HG02642 (cell line): ENCODE data around the gene ABL1.
"Not testable (repeated sequence)": the region's sequence is repeated elsewhere in the genome, so short reads cannot be mapped to it uniquely, and the experiment has no call there.

Experiments
- ATAC-seq: cut with Tn5 transposase; IDR thresholded peaks from one replicate; pipeline ENCODE4 v1.9.1; 2021; ENCODE audit warnings: mild to moderate bottlenecking; ENCODE audit not compliant: unreplicated experiment, poor library complexity

Gene ABL1

DNA sequence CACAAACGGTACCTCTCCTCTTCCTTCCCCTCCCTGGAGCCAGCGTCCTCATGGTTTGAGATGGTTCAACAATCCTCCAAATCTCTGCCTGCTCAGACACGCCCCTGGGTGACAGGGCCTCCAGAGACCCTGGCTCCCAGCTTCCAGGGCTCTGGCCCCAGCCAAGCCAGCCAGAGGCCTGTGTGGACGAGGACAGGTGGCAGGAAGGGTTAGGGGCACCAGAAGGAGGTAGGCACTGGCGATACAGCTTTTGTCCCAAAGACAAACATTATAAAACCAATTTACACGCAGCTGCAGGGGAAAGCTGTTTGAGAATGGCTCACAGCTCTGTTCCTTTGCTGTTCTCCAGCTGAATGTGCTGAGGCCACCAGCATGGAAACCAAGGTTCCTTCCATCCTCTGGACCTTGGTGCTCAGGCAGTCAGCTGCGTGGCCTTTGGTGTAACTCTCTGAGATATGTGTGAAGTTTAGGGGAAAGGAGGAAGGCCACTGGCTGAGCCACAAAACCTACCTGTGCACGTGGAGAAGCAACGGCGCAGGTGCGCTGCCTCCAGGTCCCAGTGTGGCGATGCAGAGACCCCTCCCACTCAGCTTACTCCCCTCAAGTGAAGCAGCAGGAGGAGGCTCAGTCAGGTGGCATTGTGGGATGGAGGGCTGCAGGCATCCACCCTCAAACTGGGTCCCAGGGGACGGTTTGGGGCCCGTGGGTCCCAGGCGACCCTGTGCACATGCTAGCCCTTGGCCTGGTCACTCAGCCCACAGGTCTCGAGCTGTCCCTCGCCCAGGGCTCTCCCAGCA lies 65.8 kb downstream of the ABL1 start:
- ATAC-seq, result no peak

DNA sequence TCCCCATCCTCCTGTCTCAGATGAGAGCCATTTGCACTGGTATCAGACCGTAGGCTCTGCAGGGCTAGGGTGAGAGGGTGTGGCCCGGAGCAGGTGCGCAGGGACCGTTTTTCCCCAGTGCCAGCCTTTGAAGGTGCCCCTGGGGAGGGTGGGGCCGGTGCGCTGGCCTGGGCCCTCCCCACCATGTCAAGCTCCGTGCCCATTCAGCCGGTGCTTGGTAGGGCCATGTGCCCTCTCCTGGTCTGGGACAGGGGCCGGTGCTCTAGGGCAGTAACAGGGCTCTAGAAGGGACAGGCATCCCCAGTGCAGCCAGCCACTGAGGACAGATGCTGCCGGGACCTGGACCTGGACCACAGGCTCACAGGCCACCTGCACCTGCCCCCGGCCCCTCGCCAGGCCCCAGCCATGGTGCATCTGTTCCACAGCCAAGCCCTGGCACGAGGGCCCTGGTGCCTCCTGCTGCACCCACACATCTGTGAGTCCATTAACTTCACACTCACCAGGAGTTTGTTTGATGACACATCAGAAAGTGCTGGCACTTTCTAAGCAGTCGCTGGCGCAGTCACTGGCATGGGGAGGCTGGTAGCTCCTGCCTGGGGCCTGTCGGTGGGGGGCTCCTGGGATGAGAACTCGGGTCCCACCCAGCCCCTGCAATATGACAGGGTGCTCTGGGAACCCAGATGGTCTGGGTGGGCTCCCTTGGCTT lies 66.6 kb downstream of the ABL1 start:
- ATAC-seq, result no peak

DNA sequence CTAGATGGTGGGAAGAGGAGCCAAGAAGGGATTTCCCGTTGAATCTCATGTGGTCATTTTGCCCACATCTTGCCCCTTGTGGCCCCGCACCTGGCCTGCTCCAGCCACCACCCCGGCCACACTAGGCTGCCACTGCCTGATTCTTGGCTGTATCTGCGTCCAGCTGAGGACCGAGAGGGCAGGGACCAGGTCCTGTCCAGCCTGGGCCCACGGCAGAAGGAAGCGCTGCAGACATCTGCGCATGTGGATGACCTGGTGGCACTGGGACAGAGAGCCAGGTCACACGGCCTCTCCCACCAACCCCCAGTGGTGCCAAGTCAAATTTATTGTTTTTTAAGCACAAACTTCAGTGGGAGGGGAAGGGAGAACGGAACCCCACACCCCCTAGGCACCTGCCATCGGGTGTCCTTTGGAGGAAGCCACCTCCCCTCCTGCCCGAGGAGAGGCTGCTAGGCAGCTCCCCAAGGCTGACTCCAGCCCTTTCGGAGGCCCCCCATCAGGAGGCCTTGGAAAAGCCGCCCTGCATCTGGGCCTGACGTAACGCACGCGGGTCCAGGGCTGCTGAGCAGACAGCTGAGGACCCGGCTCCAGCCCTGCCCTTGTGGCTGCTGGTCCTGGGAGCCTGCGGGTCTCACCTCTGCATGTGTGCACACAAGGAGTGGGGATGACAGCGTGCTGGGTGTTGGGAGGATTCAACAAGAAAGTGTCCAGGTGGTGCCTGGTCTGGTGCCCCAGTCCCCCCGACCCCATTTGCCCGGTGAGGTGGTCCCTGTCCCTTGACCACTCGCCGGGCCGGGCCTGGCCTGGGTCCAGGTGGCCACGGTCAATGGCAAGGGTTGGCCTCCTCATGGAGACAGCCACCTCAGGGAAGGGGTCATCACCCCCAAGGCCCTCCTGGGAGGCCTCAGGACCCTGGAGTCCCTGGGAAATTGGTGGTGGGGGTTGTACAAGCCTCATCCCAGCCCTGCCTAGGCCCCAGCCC lies 67.4 kb downstream of the ABL1 start:
- no peak for ATAC-seq

DNA sequence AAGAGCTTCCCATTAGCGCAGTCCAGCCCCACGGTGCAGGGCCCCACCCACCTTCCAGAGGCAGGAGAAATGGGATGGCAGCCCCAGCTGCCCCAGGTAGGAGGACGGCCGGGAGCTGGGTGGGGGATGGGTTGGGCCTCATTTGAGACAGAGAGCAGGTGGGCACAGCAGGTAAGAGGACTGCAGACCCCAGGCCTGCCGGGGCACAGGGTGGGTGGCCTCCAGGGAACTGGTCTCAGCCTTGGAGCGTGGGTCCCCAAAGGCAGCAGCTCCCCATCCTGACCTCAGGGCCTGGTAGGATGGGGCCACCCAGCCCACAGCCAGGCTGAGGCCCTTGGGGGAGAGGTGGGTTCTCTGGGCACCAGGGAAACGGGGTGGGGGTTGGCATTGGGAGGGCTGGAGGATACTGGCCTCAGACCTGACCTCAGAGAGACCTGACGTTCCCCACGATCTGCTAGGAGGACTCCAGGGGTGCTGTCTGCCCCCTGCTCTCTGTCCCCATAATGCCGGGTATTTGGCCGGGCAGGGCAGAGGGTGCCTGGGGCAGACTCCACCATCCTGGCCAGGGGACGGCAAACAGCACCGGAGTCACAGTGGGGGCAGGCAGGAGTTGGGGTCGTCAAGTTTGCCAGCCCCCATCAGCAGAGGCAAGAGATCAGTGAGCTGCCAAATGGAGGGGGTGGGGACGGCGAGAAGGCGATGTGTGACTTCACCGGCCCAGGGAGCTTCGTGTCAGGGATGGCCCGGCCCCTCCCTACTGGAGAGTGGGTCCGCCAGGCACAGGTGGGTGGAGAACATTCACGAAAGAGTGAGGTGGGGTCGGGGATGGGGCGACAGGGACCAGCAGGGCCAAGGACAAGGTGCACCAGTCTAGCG lies 68.4 kb downstream of the ABL1 start:
- ATAC-seq, result no peak

DNA sequence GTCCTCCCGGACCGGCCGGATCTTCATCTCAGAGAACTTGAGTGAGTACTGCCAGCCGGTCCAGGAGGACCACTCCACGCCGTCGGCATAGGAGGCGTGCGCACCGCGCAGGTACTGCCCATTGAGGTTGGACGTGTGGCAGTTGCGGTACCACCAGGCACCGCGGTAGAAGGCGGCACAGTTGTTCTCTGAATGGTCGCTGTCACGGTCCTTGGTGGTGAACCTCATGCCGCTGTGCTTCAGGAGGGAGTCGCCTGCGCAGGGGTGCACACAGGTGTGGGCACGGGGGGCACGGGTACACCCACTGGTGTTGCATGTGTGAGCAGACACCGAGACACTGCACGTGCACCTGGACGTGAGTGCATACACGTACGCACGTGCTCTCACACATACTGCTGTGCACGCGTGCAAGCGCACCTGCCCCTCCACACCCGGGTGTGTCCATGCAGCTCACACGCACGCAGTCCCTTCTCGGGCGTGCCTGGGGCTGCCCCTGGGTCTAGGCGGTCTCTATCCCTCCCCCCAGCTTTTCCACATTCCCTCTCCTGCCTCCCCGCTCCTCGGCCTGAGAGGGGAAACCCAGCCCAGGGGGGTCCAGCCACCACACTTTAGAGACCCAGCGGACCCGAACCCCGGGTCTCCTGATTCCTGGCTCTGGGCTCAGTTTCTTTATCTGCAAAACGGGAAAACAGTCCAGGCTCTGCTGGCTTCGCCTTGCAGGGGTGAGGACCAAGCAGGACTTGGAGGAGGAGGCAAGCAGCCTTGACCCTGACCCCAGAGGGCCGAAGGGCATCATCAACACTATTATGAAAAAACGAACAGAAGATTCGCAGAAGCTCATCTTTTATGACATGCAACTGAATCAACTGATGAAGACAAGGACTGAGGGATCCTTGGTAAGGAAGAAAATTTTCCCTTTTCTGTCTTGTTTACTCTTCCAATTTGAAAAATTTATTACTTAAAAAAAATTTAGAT lies 69.3 kb downstream of the ABL1 start:
- no peak for ATAC-seq

DNA sequence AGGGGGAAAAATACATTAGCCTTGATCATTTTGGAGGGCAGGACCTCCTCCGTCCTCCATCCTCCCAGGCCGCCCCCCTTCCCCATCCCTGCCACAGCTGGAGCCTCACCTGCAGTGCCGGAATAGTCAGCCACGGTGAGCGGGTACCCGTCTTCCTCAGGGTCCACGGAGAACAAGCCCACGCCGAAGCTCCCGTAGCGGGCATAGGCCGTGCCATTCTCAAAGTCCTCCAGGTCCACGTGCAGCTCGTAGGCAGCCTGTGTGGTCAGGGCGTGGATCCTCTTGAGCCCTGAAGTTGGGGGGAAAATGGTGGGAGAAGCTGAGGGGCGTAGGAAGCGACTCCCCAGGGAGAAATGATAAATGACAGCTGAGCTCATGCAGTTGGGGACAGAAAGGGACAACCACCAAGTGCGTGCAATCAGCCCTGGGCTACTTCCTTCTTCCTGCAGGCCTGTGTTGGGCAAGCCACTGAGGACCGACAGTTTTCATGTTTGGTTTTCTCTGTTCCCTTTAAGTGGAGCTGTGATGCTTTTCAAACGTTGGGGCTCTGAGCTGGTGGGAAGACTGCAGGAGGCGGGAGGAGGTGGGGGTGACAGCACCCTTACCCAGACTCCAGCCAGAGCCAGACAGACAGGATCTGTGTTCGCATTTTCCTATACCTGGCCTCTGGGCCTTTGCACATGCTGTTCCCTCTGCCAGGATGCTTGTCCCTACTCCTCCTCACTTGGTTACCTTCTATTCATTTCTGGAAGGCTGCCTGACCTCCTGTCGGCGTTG lies 70.3 kb downstream of the ABL1 start:
- no peak for ATAC-seq

DNA sequence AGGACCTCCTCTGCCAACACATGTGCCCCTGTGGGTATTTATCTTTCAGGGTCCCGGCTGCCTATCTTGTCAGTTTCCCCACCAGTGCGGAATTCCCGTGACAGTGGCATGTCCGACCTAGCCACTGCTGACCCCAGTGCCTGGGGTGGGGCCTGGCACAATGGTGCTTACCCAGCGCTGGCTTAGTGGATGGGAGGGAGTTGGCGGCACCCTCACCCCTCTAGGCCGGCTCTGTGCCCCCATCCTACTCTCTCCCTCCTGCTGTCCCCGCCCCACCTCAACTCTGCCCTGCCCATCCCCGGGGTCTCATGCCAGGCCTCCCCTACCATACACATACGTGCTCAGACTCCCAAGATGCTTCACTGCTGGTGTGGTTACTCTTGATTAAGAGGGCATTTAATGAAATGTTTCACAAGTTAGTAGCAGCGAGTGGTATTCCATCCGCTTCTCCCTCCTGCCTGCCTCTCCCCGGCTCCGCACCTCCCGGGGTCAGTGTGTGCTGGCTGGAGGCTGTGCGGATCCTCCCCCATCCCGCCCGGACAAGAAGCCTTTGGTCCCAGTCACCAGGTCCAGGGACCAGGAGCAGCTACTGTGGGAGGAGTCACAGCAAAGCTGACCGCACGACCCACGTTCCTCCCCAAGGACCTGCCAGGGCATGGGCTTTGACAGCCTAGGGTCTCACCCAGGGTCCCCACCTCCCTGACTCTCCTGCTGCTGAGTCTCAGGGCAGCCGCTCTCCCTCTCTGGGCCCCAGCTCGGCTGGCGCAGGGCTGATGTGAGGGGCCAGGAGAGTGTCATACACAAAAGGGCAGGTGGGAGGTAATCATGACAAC lies 71.1 kb downstream of the ABL1 start:
- no peak for ATAC-seq

DNA sequence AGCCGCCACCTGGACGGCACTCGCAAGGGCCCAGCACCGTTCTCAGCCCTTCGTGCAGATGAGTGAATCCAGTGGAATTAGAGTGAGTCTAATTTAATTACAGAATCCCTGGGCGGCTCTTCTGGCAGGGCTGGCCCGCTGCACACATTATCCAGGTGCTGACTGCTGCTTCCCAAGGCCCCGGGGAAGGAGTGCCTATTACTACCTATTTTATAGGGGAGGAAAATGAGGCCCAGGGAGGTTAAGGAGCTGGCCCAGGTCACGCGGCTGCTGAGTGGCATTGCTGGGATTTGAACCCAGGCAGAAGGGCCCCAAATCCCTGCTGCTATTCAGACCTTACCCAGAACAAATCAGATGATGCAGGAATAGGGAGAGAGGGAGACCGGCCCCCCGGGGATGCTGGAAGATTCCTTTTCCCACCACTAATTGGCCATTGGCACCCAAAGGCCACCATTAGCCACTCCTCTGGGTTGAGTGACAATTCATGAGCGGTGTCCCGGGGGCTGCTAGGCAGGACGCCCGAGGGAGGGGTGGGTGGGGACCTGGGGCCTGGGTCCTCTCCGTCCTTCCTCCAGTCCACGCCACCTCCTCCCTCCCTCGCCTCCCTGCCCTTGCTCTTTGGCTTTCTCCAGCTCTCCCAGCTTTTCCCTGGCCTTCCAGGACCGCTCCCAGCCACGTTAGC lies 71.8 kb downstream of the ABL1 start:
- ATAC-seq, result no peak

DNA sequence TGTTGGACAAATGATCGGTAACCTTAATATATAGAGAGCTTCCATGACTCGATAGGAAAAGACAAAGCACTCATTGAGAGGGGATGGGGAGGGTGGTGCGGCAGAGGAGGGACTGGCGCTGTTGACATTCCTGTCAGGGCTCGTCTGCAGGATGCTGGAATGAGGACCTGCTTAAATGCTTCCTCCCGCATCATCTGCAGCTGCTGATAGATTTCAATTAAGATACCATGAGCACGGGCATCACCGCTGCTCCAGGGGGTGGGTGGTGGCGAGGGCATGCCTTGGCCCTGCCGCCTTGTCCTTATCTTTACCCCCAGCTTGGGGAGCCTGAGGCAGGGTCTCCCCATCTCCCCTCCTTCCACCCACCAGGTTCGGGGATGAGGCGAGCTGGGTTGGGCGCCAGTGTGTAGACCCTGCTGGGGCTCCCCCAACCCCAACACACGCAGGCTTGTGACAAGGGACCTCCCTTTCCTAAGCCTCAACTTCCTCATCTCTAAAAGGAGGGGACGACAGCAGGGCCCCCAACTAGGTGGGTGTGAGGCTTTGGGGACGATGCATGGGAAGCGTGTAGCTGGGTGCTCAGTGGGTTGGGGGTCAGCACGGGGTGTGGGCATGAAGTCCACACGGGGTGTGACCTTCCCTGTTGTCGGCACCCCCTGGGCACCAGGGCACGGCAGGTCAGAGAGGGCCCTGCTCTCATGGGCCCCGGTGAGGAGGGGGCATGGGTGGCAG lies 73.3 kb downstream of the ABL1 start:
- no peak for ATAC-seq

DNA sequence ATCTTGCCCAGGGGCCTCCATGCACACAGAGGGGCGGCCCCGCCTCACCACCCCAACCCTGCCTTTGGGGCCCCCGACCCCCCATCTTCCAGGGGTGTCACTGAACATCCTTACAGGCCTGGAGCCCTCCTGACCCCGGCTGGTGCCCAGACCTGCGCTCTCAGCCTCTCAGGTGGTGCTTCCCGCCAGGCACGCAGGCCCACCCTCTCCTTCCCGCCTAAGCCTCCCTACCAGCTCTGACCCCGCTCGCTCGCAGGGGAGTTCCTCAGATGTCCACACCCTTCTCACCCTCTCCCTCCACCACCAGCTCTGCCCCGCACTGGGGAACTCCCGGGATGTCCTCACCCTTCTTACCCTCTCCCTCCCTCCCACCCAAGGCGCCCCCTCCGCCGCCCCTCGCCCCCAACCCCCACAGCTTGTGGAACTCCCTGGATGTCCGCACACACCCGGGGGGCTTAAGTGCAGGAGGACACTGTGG lies 73.9 kb downstream of the ABL1 start:
- ATAC-seq, result no peak

DNA sequence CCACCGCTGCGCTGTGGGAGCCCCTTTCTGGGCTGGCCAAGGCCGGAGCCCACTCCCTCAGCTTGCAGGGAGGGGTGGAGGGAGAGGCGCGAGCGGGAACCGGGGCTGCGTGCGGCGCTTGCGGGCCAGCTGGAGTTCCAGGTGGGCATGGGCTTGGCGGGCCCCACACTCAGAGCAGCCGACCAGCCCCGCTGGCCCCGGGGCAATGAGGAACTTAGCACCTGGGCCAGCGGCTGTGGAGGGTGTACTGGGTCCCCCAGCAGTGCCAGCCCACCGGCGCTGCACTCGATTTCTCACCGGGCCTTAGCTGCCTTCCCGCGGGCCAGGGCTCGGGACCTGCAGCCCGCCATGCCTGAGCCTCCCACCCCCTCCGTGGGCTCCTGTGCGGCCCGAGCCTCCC lies 75.0 kb downstream of the ABL1 start:
- ATAC-seq, result not testable (repeated sequence)

DNA sequence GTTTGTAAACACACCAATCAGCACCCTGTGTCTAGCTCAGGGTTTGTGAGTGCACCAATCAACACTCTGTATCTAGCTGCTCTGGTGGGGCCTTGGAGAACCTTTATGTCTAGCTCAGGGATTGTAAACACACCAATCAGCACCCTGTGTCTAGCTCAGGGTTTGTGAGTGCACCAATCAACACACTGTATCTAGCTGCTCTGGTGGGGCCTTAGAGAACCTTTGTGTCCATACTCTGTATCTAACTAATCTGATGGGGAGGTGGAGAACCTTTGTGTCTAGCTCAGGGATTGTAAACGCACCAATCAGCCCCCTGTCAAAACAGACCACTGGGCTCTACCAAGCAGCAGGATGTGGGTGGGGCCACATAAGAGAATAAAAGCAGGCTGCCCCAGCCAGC lies 75.6 kb downstream of the ABL1 start:
- ATAC-seq, result not testable (repeated sequence)

DNA sequence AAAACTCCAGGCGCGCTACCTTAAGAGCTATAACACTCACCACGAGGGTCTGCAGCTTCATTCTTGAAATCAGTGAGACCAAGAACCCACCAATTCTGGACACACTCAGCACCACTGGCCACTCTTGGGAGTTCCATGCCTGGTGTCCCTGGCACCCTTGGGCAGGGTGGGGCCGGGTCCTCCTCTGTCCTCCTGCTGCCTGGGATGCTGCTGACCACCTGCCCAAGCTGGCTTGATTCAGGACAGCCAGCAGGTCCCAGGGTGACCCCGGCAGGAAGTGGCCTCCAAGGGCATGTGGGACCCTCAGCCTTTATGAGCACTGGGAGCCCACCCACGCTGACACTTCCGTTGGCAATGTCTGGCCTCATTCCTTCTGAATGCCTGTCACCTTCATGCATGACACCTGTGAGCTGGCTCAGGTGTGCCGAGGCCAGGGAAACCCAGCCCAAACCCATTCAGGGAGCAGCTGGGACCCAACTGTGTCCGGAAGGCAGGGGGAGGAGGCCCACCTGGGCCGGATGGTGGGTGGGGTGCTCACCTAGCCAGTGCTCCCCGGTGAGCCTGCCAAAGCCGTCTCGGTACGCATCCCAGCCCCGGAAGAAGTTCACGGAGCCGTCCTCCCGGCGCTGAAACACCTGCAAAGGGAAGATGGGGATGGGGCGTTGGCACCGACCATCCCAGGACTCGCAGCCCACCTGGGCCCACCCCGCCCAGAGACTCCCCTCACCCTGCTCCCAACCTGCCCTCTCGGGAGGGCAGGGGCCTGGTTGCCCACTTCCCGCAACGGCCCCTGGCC lies 76.4 kb downstream of the ABL1 start:
- ATAC-seq, result no peak

DNA sequence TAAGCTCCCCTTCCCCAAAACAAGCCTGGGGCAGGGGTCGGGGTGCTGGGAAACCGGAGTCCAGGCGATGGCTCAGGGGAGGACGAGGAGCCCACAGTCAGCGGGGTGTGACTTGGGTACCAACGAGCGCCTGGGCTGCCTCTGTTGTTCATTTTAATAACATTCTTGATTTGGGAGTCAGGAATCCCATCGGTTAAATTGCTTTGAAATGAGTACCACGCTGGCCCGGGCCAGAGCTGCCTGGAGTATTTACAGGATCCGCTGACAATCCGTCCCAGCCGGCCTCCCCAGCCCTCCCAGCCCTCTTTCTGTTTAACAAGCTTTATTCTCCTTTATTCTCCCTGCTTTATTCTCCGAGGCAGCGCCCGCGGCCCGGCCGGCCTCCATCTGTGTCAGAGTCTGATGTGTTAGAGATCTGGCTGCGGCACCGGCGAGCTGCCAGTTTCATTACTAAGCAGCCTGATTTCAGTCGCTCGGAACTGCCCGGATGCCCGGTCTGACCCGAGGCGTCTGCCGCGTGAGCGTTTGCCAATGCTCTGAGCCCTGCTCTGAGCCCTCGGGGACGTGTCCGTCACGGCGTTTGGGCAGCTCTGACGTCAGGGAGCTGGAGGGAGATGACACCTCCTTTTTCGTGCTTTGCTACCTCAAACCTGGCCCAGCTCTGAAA lies 78.0 kb downstream of the ABL1 start:
- no peak for ATAC-seq
